Activated CD8-positive, alpha-beta T cell treated with anti-CD3 and anti-CD28 coated beads for 36 hours (primary cell): Measurements from ENCODE around the gene MRFAP1L1. TPM values are rescaled to one million over a fixed set of nuclear protein-coding genes. Genes with fewer than 3 reads are reported as not detected.
"Not testable (repeated sequence)": the region's sequence is repeated elsewhere in the genome, so short reads cannot be mapped to it uniquely, and the experiment has no call there.

Source experiments
- ATAC-seq: fragments of 200-7000 bp; cut with Tn5 transposase; one replicate; pipeline ENCODE4 v1.10.0; 2021; ENCODE audit warnings: mild to moderate bottlenecking, moderate library complexity
- CTCF ChIA-PET: fragments of 350-600 bp; sonication (Branson Sonifier 250); formaldehyde crosslinking; loops from one replicate; lab custom pipeline; 2021; ENCODE audit warnings: antibody characterized with exemption; lab: Charles Lee
- POLR2A ChIA-PET: fragments of 350-600 bp; sonication (Branson Sonifier 250); formaldehyde crosslinking; loops from one replicate; lab custom pipeline; 2021; ENCODE audit warnings: antibody characterized with exemption; lab: Charles Lee
- DNase-seq: peaks from one replicate; pipeline ENCODE4 v3.0.0-alpha.2; 2020
- H3K27ac Mint-ChIP-seq: one replicate; pipeline ENCODE4 v1.8.0; 2021; ENCODE audit warnings: mild to moderate bottlenecking, mixed read lengths
- H3K27me3 Mint-ChIP-seq: one replicate; pipeline ENCODE4 v1.8.0; 2021; ENCODE audit warnings: mixed read lengths
- H3K36me3 Mint-ChIP-seq: one replicate; pipeline ENCODE4 v1.8.0; 2021; ENCODE audit warnings: low read depth, mixed read lengths
- H3K4me1 Mint-ChIP-seq: one replicate; pipeline ENCODE4 v1.8.0; 2021; ENCODE audit warnings: low read depth, mixed read lengths
- H3K4me3 Mint-ChIP-seq: one replicate; pipeline ENCODE4 v1.8.0; 2021; ENCODE audit warnings: mild to moderate bottlenecking, moderate library complexity, mixed read lengths
- H3K9me3 Mint-ChIP-seq: one replicate; pipeline ENCODE4 v1.8.0; 2021; ENCODE audit warnings: mixed read lengths
- CTCF ChIP-seq: fragments of 200-600 bp; IDR thresholded peaks from one replicate; pipeline ENCODE4 v1.8.0; 2022; ENCODE audit warnings: antibody characterized with exemption, mild to moderate bottlenecking
- intact Hi-C: fragments of 100-400 bp; cut with micrococcal nuclease; formaldehyde crosslinking; loops from one replicate; pipeline ENCODE4 v1.10.0; 2022
- total RNA-seq, 2 experiments: library from RNA; stranded (reverse); gene quantifications; one replicate each; pipeline ENCODE4 v1.2.3, GENCODE V29; 2021

The MRFAP1L1 gene
- total RNA-seq, 2 experiments from 2014 or later = 36.7 to 39.2 TPM

GRCh38 chr4:6673660-6674499 is 35.8 kb downstream of the MRFAP1L1 start:
- ATAC-seq = peak; percentile 81
- CTCF ChIA-PET = interaction anchor here (0.7 to 6.3 kb wide), 20 partner anchors 9 to 200 kb away, joined by 3 to 102 read pairs (median 7); partner anchors contain the start of genes BLOC1S4, MAN2B2, MRFAP1 and MRFAP1L1
- no peaks in the 10 kb centered on the region for H3K9me3 Mint-ChIP-seq

GRCh38 chr4:6673191-6673659 is 36.4 kb downstream of the MRFAP1L1 start:
- DNase-seq (peak; percentile 71), ATAC-seq (peak; percentile 18)
- ChIA-PET CTCF (interaction anchor here (0.8 to 6.3 kb wide), 14 partner anchors 9 to 201 kb away, joined by 3 to 102 read pairs (median 8); partner anchors contain the start of genes BLOC1S4, MRFAP1 and MRFAP1L1), POLR2A (interaction anchor here (0.9 to 6.0 kb wide), 29 partner anchors 9 to 397 kb away, joined by 3 to 75 read pairs (median 5); partner anchors contain the start of genes BLOC1S4, KIAA0232, MRFAP1 and MRFAP1L1)
- H3K27me3 Mint-ChIP-seq, H3K9me3 Mint-ChIP-seq: not testable (repeated sequence)
- Mint-ChIP-seq H3K36me3 (peaks cover 38% of the 10 kb centered on the region), H3K27ac (peak overlapping the region; percentile 99), H3K4me3 (peak overlapping the region; percentile 90), H3K4me1 (peaks cover 36% of the 10 kb centered on the region)
- intact Hi-C loops = loop anchor here (5.0 kb wide), 1 partner anchor 34 kb away; the partner anchor contains the start of gene MRFAP1L1

More at GRCh38 chr4:6673660-6674499, 35.8 kb downstream of the MRFAP1L1 start:
- TF ChIP-seq CTCF = no peak
- Mint-ChIP-seq H3K4me1 (peaks cover 42% of the 10 kb centered on the region), H3K27ac (peak overlapping the region; percentile 99), H3K36me3 (peaks cover 44% of the 10 kb centered on the region), H3K27me3 (no peaks in the 10 kb centered on the region), H3K4me3 (peak overlapping the region; percentile 90)
- intact Hi-C loops = loop anchor here (2.0 to 5.0 kb wide), 2 partner anchors 17 to 33 kb away; partner anchors contain the start of gene MRFAP1L1
- POLR2A ChIA-PET = interaction anchor here (0.6 to 6.0 kb wide), 38 partner anchors 8 to 1265 kb away, joined by 3 to 75 read pairs (median 4); partner anchors contain the start of genes BLOC1S4, KIAA0232, MRFAP1 and MRFAP1L1
- peak; percentile 95 for DNase-seq

GRCh38 chr4:6672541-6673190 is 37.0 kb downstream of the MRFAP1L1 start:
- CTCF ChIA-PET = interaction anchor here (1.1 to 6.3 kb wide), 10 partner anchors 9 to 201 kb away, joined by 3 to 102 read pairs (median 8); partner anchors contain the start of genes BLOC1S4 and MRFAP1
- peak overlapping the region; percentile 90 for H3K4me3 Mint-ChIP-seq
- intact Hi-C loops = loop anchor here (5.0 kb wide), 1 partner anchor 35 kb away; the partner anchor contains the start of gene MRFAP1L1

GRCh38 chr4:6672131-6672530 is 37.5 kb downstream of the MRFAP1L1 start:
- intact Hi-C loops = loop anchor here (5.0 kb wide), 1 partner anchor 35 kb away; the partner anchor contains the start of gene MRFAP1L1
- H3K4me3 Mint-ChIP-seq = no peak overlapping the region
- H3K36me3 Mint-ChIP-seq = peaks cover 30% of the 10 kb centered on the region
- DNase-seq (no peak), ATAC-seq (no peak)
- H3K9me3 Mint-ChIP-seq = no peaks in the 10 kb centered on the region
- POLR2A ChIA-PET = interaction anchor here (0.6 to 5.8 kb wide), 6 partner anchors 9 to 175 kb away, joined by 3 to 42 read pairs (median 14); partner anchors contain the start of genes BLOC1S4 and MRFAP1
- H3K4me1 Mint-ChIP-seq = peaks cover 28% of the 10 kb centered on the region
- H3K27ac Mint-ChIP-seq = no peak overlapping the region
- H3K27me3 Mint-ChIP-seq = no peaks in the 10 kb centered on the region
- CTCF ChIA-PET = interaction anchor here (0.8 to 6.3 kb wide), 3 partner anchors 47 to 202 kb away, joined by 3 to 39 read pairs (median 3); no protein-coding TSS in a partner anchor
- TF ChIP-seq CTCF = no peak

More at GRCh38 chr4:6672541-6673190, 37.0 kb downstream of the MRFAP1L1 start:
- not testable (repeated sequence) for DNase-seq, H3K9me3 Mint-ChIP-seq, ATAC-seq, H3K27me3 Mint-ChIP-seq
- H3K27ac Mint-ChIP-seq = peak overlapping the region; percentile 99
- peaks cover 36% of the 10 kb centered on the region for H3K36me3 Mint-ChIP-seq
- POLR2A ChIA-PET = interaction anchor here (0.9 to 6.0 kb wide), 24 partner anchors 9 to 398 kb away, joined by 3 to 75 read pairs (median 7); partner anchors contain the start of genes BLOC1S4, KIAA0232, MRFAP1 and MRFAP1L1
- H3K4me1 Mint-ChIP-seq = peaks cover 33% of the 10 kb centered on the region

- H3K4me3 Mint-ChIP-seq = no peak overlapping the region
- no peaks in the 10 kb centered on the region for H3K27me3 Mint-ChIP-seq
- H3K27ac Mint-ChIP-seq = no peak overlapping the region
- ChIA-PET CTCF (interaction anchor here (0.8 to 1.2 kb wide), 3 partner anchors 38 to 145 kb away, joined by 3 read pairs; partner anchors contain the start of gene MRFAP1L1), POLR2A (interaction anchor here (0.6 to 5.8 kb wide), 6 partner anchors 8 to 176 kb away, joined by 3 to 42 read pairs (median 14); partner anchors contain the start of genes BLOC1S4 and MRFAP1)
- peaks cover 25% of the 10 kb centered on the region for H3K36me3 Mint-ChIP-seq
- TF ChIP-seq CTCF = no peak
- intact Hi-C loops = loop anchor here (5.0 kb wide), 1 partner anchor 36 kb away; the partner anchor contains the start of gene MRFAP1L1
- ATAC-seq (no peak), DNase-seq (no peak)
- H3K4me1 Mint-ChIP-seq = peaks cover 23% of the 10 kb centered on the region
- H3K9me3 Mint-ChIP-seq = no peaks in the 10 kb centered on the region
These were observed 38.0 kb downstream of the MRFAP1L1 start for GRCh38 chr4:6671648-6672047.
